HepG2 (cell line): Measurements from ENCODE around the gene ELMOD3. TPM values are rescaled to one million over a fixed set of nuclear protein-coding genes. Genes with fewer than 3 reads are reported as not detected.

ENCODE experiments used
- AGO1 ChIP-seq: fragments of 200-400 bp; formaldehyde crosslinking; IDR thresholded peaks from 2 replicates; pipeline ENCODE4 v1.6.1; 2017; ENCODE audit warnings: mild to moderate bottlenecking, low read depth, low read length, moderate library complexity; ENCODE audit not compliant: poor library complexity, severe bottlenecking
- EEA1 ChIP-seq: sonication (generic); formaldehyde crosslinking; IDR thresholded peaks from 2 replicates; pipeline ENCODE4 v1.5.1; 2020; ENCODE audit warnings: mild to moderate bottlenecking, missing genetic modification reagents, borderline replicate concordance
- ETS1 ChIP-seq: sonication (generic); formaldehyde crosslinking; IDR thresholded peaks from 2 replicates; pipeline ENCODE4 v1.4.0; 2020; ENCODE audit warnings: missing genetic modification reagents
- FOXA3 ChIP-seq: IDR thresholded peaks from 2 replicates; pipeline ENCODE4 v1.6.1; 2016; ENCODE audit warnings: missing genetic modification reagents, missing compliant biosample characterization
- GMEB2 ChIP-seq: IDR thresholded peaks from 2 replicates; pipeline ENCODE4 v1.6.1; 2016; ENCODE audit warnings: missing biosample characterization, missing genetic modification reagents, low read depth
- LCORL ChIP-seq, 2 experiments: fragments of 450-650 bp in 1 of 2; sonication (generic) in 1 of 2; formaldehyde crosslinking in 1 of 2; IDR thresholded peaks; 2 replicates each; pipeline versions ENCODE4 v1.5.0 to v1.6.1; 2017 to 2020; ENCODE audit warnings: antibody characterized with exemption in 1 of 2, missing genetic modification reagents in 1 of 2
- MAFF ChIP-seq: IDR thresholded peaks from 2 replicates; pipeline ENCODE4 v1.6.1; 2011; ENCODE audit warnings: low read depth, low read length, improper control_type of control experiment
- POLR2AphosphoS2 ChIP-seq: IDR thresholded peaks from 2 replicates; pipeline ENCODE4 v1.6.1; 2011; ENCODE audit warnings: low read depth, low read length, improper control_type of control experiment
- RAD51 ChIP-seq: fragments of 450-650 bp; IDR thresholded peaks from 2 replicates; pipeline ENCODE4 v1.6.1; 2016; ENCODE audit warnings: borderline replicate concordance
- REXO4 ChIP-seq: sonication (generic); formaldehyde crosslinking; IDR thresholded peaks from 2 replicates; pipeline ENCODE4 v1.8.0; 2022; ENCODE audit warnings: missing genetic modification reagents, mild to moderate bottlenecking, borderline replicate concordance
- SP1 ChIP-seq, 2 experiments: fragments of 450-650 bp in 1 of 2; sonication (generic) in 1 of 2; formaldehyde crosslinking in 1 of 2; IDR thresholded peaks; 2 replicates each; pipeline versions ENCODE4 v1.4.0 to v1.6.1; 2016 to 2020; ENCODE audit warnings: missing genetic modification reagents in 1 of 2
- SUZ12 ChIP-seq: fragments of 150-350 bp; IDR thresholded peaks from 2 replicates; pipeline ENCODE4 v1.6.1; 2014; ENCODE audit warnings: low read depth, low read length
- TBX2 ChIP-seq: sonication (generic); formaldehyde crosslinking; IDR thresholded peaks from 2 replicates; pipeline ENCODE4 v1.5.0; 2020; ENCODE audit warnings: missing genetic modification reagents, mild to moderate bottlenecking, borderline replicate concordance
- ZBTB14 ChIP-seq: sonication (generic); formaldehyde crosslinking; IDR thresholded peaks from 2 replicates; pipeline ENCODE4 v1.4.0; 2020; ENCODE audit warnings: missing genetic modification reagents
- ZHX1 ChIP-seq: sonication (generic); formaldehyde crosslinking; IDR thresholded peaks from 2 replicates; pipeline ENCODE4 v1.8.1; 2022; ENCODE audit warnings: low read depth, mild to moderate bottlenecking, missing genetic modification reagents
- ZNF138 ChIP-seq: sonication (generic); formaldehyde crosslinking; IDR thresholded peaks from 2 replicates; pipeline ENCODE4 v1.5.0; 2020; ENCODE audit warnings: mild to moderate bottlenecking, low read depth, missing genetic modification reagents
- ZNF629 ChIP-seq: sonication (generic); formaldehyde crosslinking; conservative IDR thresholded peaks from 2 replicates; pipeline ENCODE4 v1.5.0; 2020; ENCODE audit warnings: missing genetic modification reagents
- ZNF770 ChIP-seq: sonication (generic); formaldehyde crosslinking; IDR thresholded peaks from 2 replicates; pipeline ENCODE4 v1.5.0; 2020; ENCODE audit warnings: mild to moderate bottlenecking, missing genetic modification reagents
- ZSCAN29 ChIP-seq: sonication (generic); formaldehyde crosslinking; conservative IDR thresholded peaks from 2 replicates; pipeline ENCODE4 v1.4.0; 2020; ENCODE audit warnings: mild to moderate bottlenecking, missing genetic modification reagents
- polyA plus RNA-seq, 8 experiments: library from polyadenylated mRNA; depleted of rRNA in 3 of 8; stranded (reverse) in 7 of 8; unstranded in 1 of 8; fragments of >200 nt; fragmentation: Illumina TruSeq in 4 of 8; extraction: Trizol in 4 of 8; gene quantifications; 2 replicates each; pipeline versions ENCODE4 v1.2.1 to v1.2.3, GENCODE V29; 2011 to 2016; ENCODE audit warnings: low read depth in 4 of 8, missing spikeins in 1 of 8, mixed read lengths in 1 of 8; ENCODE audit not compliant: insufficient read depth in 1 of 8
- total RNA-seq, 5 experiments: library from RNA; depleted of rRNA; stranded (reverse); fragments of >200 nt; fragmentation: Illumina TruSeq; extraction: Trizol; gene quantifications; 2 replicates each; pipeline ENCODE4 v1.2.3, GENCODE V29; 2016; ENCODE audit warnings: low read depth in 1 of 5

ELMOD3 gene
- total and polyA plus RNA-seq, 2 of the 13 experiments (the other 11 are each of a cell fraction or from before 2014, with no cell fraction given), result 13.3 to 19.5 TPM

GRCh38 chr2:85327822-85328617 lies 26.5 kb upstream of the ELMOD3 start, which contains the start of gene TGOLN2 (continued):
- TF ChIP-seq FOXA3 (peak; percentile 73), SP1 (IDR thresholded peaks at IDR 0.05) (peak; percentile 65; the same call in 1 of the 2 replicates), SP1 (CRISPR knock-in tag; IDR thresholded peaks at IDR 0.05) (peak; percentile 80), ZHX1 (CRISPR knock-in tag) (peak; percentile 90), AGO1 (peak; percentile 79), MAFF (0 out of 2 replicates have a peak, but pooled peaks have one; percentile 10), REXO4 (CRISPR knock-in tag) (no peak), ZNF770 (CRISPR knock-in tag) (peak; percentile 62), TBX2 (CRISPR knock-in tag) (peak; percentile 94), GMEB2 (CRISPR knock-in tag) (no peak), ETS1 (CRISPR knock-in tag) (peak; percentile 91; the same call in 1 of the 2 replicates), ZBTB14 (CRISPR knock-in tag) (no peak; the same call in 1 of the 2 replicates), SUZ12 (no peak), EEA1 (CRISPR knock-in tag) (peak; percentile 73; the same call in 1 of the 2 replicates), ZNF629 (CRISPR knock-in tag) (peak; percentile 60), ZSCAN29 (CRISPR knock-in tag) (0 out of 2 replicates have a peak, but pooled peaks have one; percentile 70), ZNF138 (0 out of 2 replicates have a peak, but pooled peaks have one; percentile 30), LCORL (IDR thresholded peaks at IDR 0.05) (no peak), LCORL (CRISPR knock-in tag; IDR thresholded peaks at IDR 0.05) (peak; percentile 80; the same call in 1 of the 2 replicates), RAD51 (no peak), POLR2AphosphoS2 (peak; percentile 95)
